OCI-LY7 (cell line): ENCODE measurements around the gene TRMT61A.

Source experiments
- EZH2phosphoT487 ChIP-seq: fragments of 200-600 bp; sonication (generic); IDR thresholded peaks from 2 replicates; pipeline ENCODE4 v1.6.1; 2018; ENCODE audit warnings: low read depth, borderline replicate concordance, mild to moderate bottlenecking, mixed run types, antibody characterized with exemption, low read length, moderate library complexity, mixed read lengths
- TF ChIP-seq, protein P1 (sequence below): fragments of 200-600 bp; sonication (generic); conservative IDR thresholded peaks from 2 replicates; pipeline ENCODE4 v1.5.1; 2014; ENCODE audit warnings: mild to moderate bottlenecking, antibody characterized with exemption, low read length, moderate library complexity, mixed read lengths

DNA sequence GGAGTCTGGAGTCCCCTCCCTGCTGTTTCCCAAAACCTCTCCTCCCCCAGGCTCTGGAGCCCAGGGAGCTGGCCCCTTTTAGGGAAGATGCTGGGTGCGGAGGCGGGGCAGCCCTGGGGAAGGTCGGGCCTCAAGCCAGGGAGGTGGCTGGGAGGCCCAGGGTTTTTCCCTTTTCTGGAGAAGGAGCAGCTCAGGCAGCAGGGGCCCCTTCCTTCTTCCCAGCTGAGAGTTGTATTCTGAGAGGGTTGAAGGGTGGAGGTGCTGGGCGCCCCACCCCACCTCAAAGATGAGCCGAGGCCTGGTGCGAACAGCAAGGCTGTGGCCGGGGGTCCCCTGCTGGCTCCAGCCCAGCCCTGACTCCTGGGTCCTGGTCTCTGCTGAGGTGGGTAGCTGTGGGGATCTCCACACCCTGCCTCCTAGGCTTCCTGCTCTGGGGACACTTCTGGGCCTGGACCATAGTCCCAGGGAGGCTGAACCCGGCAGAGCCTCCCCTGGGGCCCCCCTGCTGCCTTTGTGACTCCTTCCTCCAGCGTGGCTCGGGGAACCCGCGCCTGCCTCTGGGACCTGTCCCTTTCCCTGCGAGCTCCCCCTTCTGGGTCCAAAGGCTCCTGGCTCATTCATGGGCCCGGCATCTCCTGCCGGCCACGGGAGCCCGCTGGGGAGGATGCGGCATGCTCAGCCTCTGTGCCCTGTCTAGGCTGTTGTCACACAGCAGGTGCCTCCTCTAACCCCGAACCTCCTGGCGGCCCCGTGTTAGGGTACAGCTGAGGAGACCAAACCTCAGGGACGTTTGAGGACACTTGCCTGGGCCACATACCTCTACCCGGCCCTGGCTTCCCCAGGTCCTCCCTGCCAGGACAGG is 4.4 kb downstream of the TRMT61A start:
- TF ChIP-seq, protein P1, sequence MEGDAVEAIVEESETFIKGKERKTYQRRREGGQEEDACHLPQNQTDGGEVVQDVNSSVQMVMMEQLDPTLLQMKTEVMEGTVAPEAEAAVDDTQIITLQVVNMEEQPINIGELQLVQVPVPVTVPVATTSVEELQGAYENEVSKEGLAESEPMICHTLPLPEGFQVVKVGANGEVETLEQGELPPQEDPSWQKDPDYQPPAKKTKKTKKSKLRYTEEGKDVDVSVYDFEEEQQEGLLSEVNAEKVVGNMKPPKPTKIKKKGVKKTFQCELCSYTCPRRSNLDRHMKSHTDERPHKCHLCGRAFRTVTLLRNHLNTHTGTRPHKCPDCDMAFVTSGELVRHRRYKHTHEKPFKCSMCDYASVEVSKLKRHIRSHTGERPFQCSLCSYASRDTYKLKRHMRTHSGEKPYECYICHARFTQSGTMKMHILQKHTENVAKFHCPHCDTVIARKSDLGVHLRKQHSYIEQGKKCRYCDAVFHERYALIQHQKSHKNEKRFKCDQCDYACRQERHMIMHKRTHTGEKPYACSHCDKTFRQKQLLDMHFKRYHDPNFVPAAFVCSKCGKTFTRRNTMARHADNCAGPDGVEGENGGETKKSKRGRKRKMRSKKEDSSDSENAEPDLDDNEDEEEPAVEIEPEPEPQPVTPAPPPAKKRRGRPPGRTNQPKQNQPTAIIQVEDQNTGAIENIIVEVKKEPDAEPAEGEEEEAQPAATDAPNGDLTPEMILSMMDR: no peak
- no peak for TF ChIP-seq EZH2phosphoT487
